ENCODE measurements around the gene A2M. TPM values are rescaled to one million over a fixed set of nuclear protein-coding genes. Genes with fewer than 3 reads are reported as not detected.
A peak's percentile ranks its signal among the peaks of the same experiment; 100 is the strongest.

A2M gene
- total and polyA plus RNA-seq, 4 experiments from 2014 or later, result 3.0 to 3.2 (median 3.1) TPM; not detected in 1

DNA sequence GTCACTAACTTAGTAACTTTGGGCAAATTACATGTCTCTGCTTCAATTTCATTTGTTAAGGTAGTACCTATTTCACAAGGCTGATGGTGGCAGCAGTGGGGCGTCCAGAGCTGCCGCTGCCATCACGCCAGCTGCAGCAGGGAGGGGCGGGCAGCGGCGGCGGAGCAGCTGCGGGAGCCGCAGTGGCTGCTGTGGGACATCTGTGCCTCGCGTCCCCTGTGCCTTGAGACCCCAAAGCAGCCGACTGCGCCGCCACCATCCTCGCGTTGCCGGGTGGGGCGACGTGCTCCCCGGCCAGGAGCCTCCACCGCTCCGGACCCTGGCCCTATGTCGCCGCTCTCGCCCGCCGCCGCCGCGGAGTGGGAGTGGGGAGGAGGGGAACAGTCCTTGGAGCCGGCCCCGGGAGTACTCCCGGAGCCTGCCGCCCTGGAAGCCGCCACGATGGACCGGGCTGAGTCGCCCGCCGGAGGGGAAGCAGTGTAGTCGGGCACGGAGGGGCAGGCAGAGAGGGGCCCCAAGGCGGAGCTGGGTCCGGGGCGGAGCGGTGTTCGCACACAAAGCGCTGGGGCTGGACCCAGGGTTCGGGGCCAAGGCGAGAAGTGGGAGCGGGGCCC lies 51.4 kb downstream of the A2M start:
- CTCF ChIA-PET (ENCODE audit: partially characterized antibody), result interaction anchor here (0.5 to 1.9 kb wide), 19 partner anchors 8 to 407 kb away, joined by 3 to 14 read pairs (median 3); partner anchors contain the start of gene M6PR
- peak overlapping the region in 1 of 2 donors; percentile 40 for H3K4me3 ChIP-seq (ENCODE audit: low read length in 2 of 2)
- H3K4me1 Mint-ChIP-seq, result peaks cover 6 to 13% (median 8%) of the 10 kb centered on the region in 4 donors
- H3K36me3 ChIP-seq (ENCODE audit: insufficient read depth, low read length), result no peaks in the 10 kb centered on the region
- peak; percentile 36 to 47 (median 45) for DNase-seq
- no peaks in the 10 kb centered on the region for H3K27me3 Mint-ChIP-seq
- peak overlapping the region; percentile 15 for H3K27ac ChIP-seq (ENCODE audit: low read depth, low read length)
- H3K27me3 ChIP-seq (ENCODE audit: insufficient read depth, low read length), result no peaks in the 10 kb centered on the region
- peak overlapping the region in 4 of 7 donors; percentile 1 to 72 (median 18) for H3K27ac Mint-ChIP-seq
- H3K36me3 Mint-ChIP-seq, result peaks cover 0 to 38% of the 10 kb centered on the region in 2 donors
- intact Hi-C loops (cut with micrococcal nuclease), result no loop called here
- H3K4me3 Mint-ChIP-seq, result peak overlapping the region; percentile 71 to 87 (median 80)
- no peaks in the 10 kb centered on the region for H3K9me3 ChIP-seq (ENCODE audit: control insufficient read depth in 1 of 2, low read length in 2 of 2)
- POLR2A ChIA-PET (ENCODE audit: partially characterized antibody), result interaction anchor here (0.6 to 1.6 kb wide), 3 partner anchors 15 to 126 kb away, joined by 4 to 10 read pairs (median 4); partner anchors contain the start of gene M6PR
- H3K9me3 Mint-ChIP-seq, result no peaks in the 10 kb centered on the region
- H3K4me1 ChIP-seq (ENCODE audit: insufficient read depth, low read length), result peaks cover 8% of the 10 kb centered on the region

DNA sequence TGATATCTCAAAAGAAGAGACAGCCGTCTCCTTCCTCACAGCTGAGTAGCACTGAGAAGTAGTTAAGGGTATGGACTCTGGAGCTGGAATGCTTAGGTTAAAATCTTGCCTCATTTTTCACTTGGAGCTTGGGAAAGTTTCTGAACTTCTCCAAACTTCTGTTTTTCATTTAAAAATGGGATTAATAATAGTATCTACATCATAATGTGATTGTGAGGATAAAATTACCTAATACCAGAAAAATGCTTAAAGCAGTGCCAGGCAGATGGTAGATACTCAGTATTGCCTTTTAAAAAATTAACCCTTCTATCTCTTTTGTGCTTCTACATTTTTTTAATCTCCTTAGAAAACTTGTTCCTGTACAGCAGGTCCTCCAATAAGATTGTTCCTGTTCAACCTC lies 63.1 kb downstream of the A2M start:
- peak overlapping the region in 3 of 7 donors; percentile 22 to 71 (median 55) for H3K27ac Mint-ChIP-seq
- no peak overlapping the region for H3K27ac ChIP-seq (ENCODE audit: low read depth, low read length)
- intact Hi-C loops (cut with micrococcal nuclease), result no loop called here

DNA sequence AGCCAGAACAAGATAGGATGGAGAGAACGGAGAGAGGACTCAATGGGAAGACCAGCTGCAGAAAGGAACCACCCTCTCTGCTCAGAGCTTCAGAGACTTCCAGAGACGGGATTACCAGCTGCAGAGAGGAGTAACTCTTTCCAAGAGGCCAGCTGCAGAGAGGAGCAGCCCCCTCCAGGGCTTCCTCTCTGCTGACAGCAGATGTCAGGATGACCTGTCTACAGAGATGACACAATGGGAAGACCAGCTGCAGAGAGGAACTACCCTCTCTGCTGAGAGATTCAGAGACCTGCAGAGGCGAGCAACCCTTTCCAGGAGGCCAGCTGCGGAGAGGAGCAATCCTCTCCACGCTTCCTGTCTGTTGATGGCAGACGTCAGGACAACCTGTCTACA lies 64.6 kb downstream of the A2M start:
- Mint-ChIP-seq H3K27ac (peak overlapping the region in 1 of 7 donors; percentile 43), H3K4me3 (no peak overlapping the region), H3K27me3 (no peaks in the 10 kb centered on the region), H3K9me3 (peaks cover 0 to 2% (median 0%) of the 10 kb centered on the region in 8 donors), H3K36me3 (peaks cover 9 to 26% of the 10 kb centered on the region in 2 donors), H3K4me1 (peaks cover 15 to 37% (median 30%) of the 10 kb centered on the region in 4 donors)
- H3K27ac ChIP-seq (ENCODE audit: low read depth, low read length), result no peak overlapping the region
- ChIA-PET CTCF (ENCODE audit: partially characterized antibody) (interaction anchor here (0.6 to 12.5 kb wide), 13 partner anchors 13 to 1007 kb away, joined by 3 to 358 read pairs (median 30); partner anchors contain the start of genes M6PR and PHC1), POLR2A (ENCODE audit: partially characterized antibody) (interaction anchor here (6.9 kb wide), 1 partner anchor 101 kb away, joined by 122 read pairs; the partner anchor contains the start of gene M6PR)
- no peaks in the 10 kb centered on the region for H3K9me3 ChIP-seq (ENCODE audit: control insufficient read depth in 1 of 2, low read length in 2 of 2)
- intact Hi-C loops (cut with micrococcal nuclease), result no loop called here
- DNase-seq, result no peak
- no peaks in the 10 kb centered on the region for H3K36me3 ChIP-seq (ENCODE audit: insufficient read depth, low read length)
- H3K4me1 ChIP-seq (ENCODE audit: insufficient read depth, low read length), result peaks cover 21% of the 10 kb centered on the region
- H3K27me3 ChIP-seq (ENCODE audit: insufficient read depth, low read length), result no peaks in the 10 kb centered on the region
- no peak overlapping the region for H3K4me3 ChIP-seq (ENCODE audit: low read length in 2 of 2)

More for the DNA sequence above, 63.1 kb downstream of the A2M start:
- H3K4me3 ChIP-seq (ENCODE audit: low read length in 2 of 2), result no peak overlapping the region
- H3K9me3 Mint-ChIP-seq, result peaks cover 0 to 1% (median 0%) of the 10 kb centered on the region in 8 donors
- CTCF ChIA-PET (ENCODE audit: partially characterized antibody), result no interaction called here
- H3K4me1 Mint-ChIP-seq, result peaks cover 13 to 26% (median 20%) of the 10 kb centered on the region in 4 donors
- no peak for DNase-seq
- no peaks in the 10 kb centered on the region for H3K27me3 ChIP-seq (ENCODE audit: insufficient read depth, low read length)
- H3K4me3 Mint-ChIP-seq, result no peak overlapping the region
- peaks cover 6 to 30% of the 10 kb centered on the region in 2 donors for H3K36me3 Mint-ChIP-seq
- H3K4me1 ChIP-seq (ENCODE audit: insufficient read depth, low read length), result peaks cover 10% of the 10 kb centered on the region
- no peaks in the 10 kb centered on the region for H3K36me3 ChIP-seq (ENCODE audit: insufficient read depth, low read length)
- POLR2A ChIA-PET (ENCODE audit: partially characterized antibody), result interaction anchor here (0.6 kb wide), 1 partner anchor 1726 kb away, joined by 6 read pairs; no protein-coding TSS in a partner anchor
- H3K9me3 ChIP-seq (ENCODE audit: control insufficient read depth in 1 of 2, low read length in 2 of 2), result no peaks in the 10 kb centered on the region
- no peaks in the 10 kb centered on the region for H3K27me3 Mint-ChIP-seq

DNA sequence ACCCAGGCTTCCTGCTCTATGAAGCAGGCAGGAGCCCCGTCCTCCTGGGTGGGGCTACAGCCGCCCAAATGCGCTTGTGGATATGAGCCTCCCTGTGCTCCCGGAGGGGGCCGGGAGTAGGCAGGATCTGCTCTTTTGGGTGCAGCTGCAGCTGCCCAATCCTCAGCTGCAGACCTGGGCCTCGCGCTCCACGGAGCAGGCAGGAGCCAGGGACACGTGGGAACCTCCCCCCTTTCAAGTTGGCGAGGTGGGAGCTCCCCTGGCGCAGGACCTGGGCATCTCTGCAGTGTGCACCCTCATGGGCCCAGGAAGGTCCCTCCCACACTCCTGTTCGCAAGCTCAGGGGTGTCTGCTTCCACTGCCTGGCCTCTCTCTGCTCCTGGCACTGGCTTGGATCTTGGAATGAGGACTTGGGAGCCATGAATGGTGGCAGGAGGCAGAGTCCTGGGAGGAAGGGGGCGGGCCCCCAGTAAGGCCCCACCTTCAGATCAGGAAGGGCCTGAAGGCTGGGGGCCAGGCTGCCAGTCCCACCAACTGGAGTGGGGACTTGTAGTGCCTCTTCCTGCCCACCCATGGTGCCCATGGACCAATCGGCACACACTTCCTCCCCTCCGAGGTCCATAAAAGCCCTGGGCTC lies 65.1 kb downstream of the A2M start:
- Histone ChIP-seq H3K4me1 (ENCODE audit: insufficient read depth, low read length) (peaks cover 25% of the 10 kb centered on the region), H3K27me3 (ENCODE audit: insufficient read depth, low read length) (no peaks in the 10 kb centered on the region), H3K9me3 (ENCODE audit: control insufficient read depth in 1 of 2, low read length in 2 of 2) (no peaks in the 10 kb centered on the region), H3K4me3 (ENCODE audit: low read length in 2 of 2) (no peak overlapping the region), H3K27ac (ENCODE audit: low read depth, low read length) (no peak overlapping the region), H3K36me3 (ENCODE audit: insufficient read depth, low read length) (no peaks in the 10 kb centered on the region)
- Mint-ChIP-seq H3K4me1 (peaks cover 20 to 42% (median 34%) of the 10 kb centered on the region in 4 donors), H3K9me3 (peaks cover 0 to 5% (median under 1%) of the 10 kb centered on the region in 8 donors), H3K27ac (no peak overlapping the region), H3K36me3 (peaks cover 14 to 29% of the 10 kb centered on the region in 2 donors), H3K4me3 (no peak overlapping the region), H3K27me3 (no peaks in the 10 kb centered on the region)
- ChIA-PET CTCF (ENCODE audit: partially characterized antibody) (interaction anchor here (0.9 to 12.5 kb wide), 33 partner anchors 8 to 520 kb away, joined by 3 to 358 read pairs (median 7); partner anchors contain the start of genes CLEC4E, M6PR and PHC1), POLR2A (ENCODE audit: partially characterized antibody) (interaction anchor here (1.0 to 6.9 kb wide), 8 partner anchors 9 to 506 kb away, joined by 3 to 122 read pairs (median 4); partner anchors contain the start of gene M6PR)
- no peak for DNase-seq
- intact Hi-C loops (cut with micrococcal nuclease), result no loop called here

DNA sequence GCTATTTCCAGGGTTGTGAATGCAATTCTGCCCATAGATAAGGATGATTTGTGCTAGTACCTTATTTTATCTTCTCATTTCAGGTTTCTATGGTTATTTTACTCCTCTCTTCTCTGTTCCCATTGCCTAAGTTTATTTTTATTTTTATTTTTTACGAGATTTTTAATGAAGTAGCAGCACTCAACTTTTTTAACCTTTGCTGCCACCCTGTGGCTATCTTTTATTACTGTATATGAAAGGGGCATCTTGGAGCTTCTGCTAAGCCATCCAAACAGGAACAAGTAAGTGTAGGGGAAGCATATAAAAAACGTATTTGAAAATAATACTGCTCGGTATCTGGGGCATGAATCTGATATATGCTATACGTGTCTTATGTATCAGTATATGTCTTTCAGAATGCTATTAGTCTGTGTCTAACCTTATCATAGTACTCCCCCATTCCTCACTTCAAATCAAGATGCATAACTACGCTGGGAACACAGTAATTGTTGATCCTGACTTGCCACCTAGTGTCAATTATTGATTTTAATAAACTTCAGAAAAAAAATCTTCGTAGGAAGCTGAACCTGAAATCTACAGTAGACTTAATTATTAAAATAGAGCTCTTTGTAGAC lies 66.1 kb downstream of the A2M start:
- Mint-ChIP-seq H3K36me3 (peaks cover 21 to 30% of the 10 kb centered on the region in 2 donors), H3K4me1 (peaks cover 20 to 46% (median 35%) of the 10 kb centered on the region in 4 donors), H3K27me3 (no peaks in the 10 kb centered on the region), H3K4me3 (peak overlapping the region in 2 of 8 donors; percentile 26 to 55), H3K9me3 (peaks cover 0 to 8% (median 2%) of the 10 kb centered on the region in 8 donors), H3K27ac (peak overlapping the region; percentile 26 to 90 (median 51))
- H3K4me3 ChIP-seq (ENCODE audit: low read length in 2 of 2), result no peak overlapping the region
- peak; percentile 39 to 66 (median 60) for DNase-seq
- intact Hi-C loops (cut with micrococcal nuclease), result loop anchor here (1.0 kb wide), 6 partner anchors 10 to 505 kb away; no protein-coding TSS in a partner anchor
- H3K36me3 ChIP-seq (ENCODE audit: insufficient read depth, low read length), result no peaks in the 10 kb centered on the region
- CTCF ChIA-PET (ENCODE audit: partially characterized antibody), result interaction anchor here (0.5 to 12.5 kb wide), 48 partner anchors 7 to 519 kb away, joined by 3 to 358 read pairs (median 5); partner anchors contain the start of genes CLEC4E, M6PR and PHC1
- H3K4me1 ChIP-seq (ENCODE audit: insufficient read depth, low read length), result peaks cover 25% of the 10 kb centered on the region
- POLR2A ChIA-PET (ENCODE audit: partially characterized antibody), result interaction anchor here (0.9 to 6.9 kb wide), 13 partner anchors 8 to 505 kb away, joined by 3 to 122 read pairs (median 5); partner anchors contain the start of genes M6PR and PHC1
- no peaks in the 10 kb centered on the region for H3K27me3 ChIP-seq (ENCODE audit: insufficient read depth, low read length)
- no peak overlapping the region for H3K27ac ChIP-seq (ENCODE audit: low read depth, low read length)
- H3K9me3 ChIP-seq (ENCODE audit: control insufficient read depth in 1 of 2, low read length in 2 of 2), result no peaks in the 10 kb centered on the region

DNA sequence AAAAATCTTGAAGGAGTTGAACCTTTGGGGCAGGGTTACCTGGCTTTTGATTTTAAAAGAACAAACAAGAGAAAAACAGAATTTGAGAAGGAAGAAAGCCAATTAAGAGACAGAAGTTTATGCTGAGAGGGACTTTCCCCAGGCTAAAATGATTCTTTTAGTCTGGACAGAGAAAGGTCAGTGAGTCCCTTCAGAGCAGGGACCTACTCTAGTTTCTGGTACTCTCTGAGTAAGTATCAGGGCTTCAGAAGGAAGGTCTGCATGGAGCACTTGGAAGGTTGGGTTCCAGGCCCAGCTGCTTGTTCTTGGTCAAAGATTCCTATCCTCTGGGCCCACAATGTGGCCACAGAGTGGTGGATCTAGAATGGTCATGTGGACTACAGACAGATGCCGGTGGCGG lies 66.8 kb downstream of the A2M start:
- ChIA-PET CTCF (ENCODE audit: partially characterized antibody) (interaction anchor here (0.9 to 12.5 kb wide), 38 partner anchors 8 to 518 kb away, joined by 3 to 358 read pairs (median 6); partner anchors contain the start of genes CLEC4E, M6PR and PHC1), POLR2A (ENCODE audit: partially characterized antibody) (interaction anchor here (0.9 to 6.9 kb wide), 11 partner anchors 8 to 392 kb away, joined by 3 to 122 read pairs (median 5); partner anchors contain the start of genes M6PR and PHC1)
- Histone ChIP-seq H3K27ac (ENCODE audit: low read depth, low read length) (no peak overlapping the region), H3K36me3 (ENCODE audit: insufficient read depth, low read length) (no peaks in the 10 kb centered on the region), H3K9me3 (ENCODE audit: control insufficient read depth in 1 of 2, low read length in 2 of 2) (no peaks in the 10 kb centered on the region), H3K4me3 (ENCODE audit: low read length in 2 of 2) (no peak overlapping the region), H3K4me1 (ENCODE audit: insufficient read depth, low read length) (peaks cover 25% of the 10 kb centered on the region), H3K27me3 (ENCODE audit: insufficient read depth, low read length) (no peaks in the 10 kb centered on the region)
- no peak for DNase-seq
- H3K4me1 Mint-ChIP-seq, result peaks cover 20 to 48% (median 35%) of the 10 kb centered on the region in 4 donors
- H3K4me3 Mint-ChIP-seq, result no peak overlapping the region
- H3K36me3 Mint-ChIP-seq, result peaks cover 24 to 31% of the 10 kb centered on the region in 2 donors
- peaks cover 0 to 8% (median 2%) of the 10 kb centered on the region in 8 donors for H3K9me3 Mint-ChIP-seq
- intact Hi-C loops (cut with micrococcal nuclease), result loop anchor here (1.0 kb wide), 6 partner anchors 10 to 505 kb away; no protein-coding TSS in a partner anchor
- H3K27ac Mint-ChIP-seq, result peak overlapping the region; percentile 1 to 90 (median 72)
- no peaks in the 10 kb centered on the region for H3K27me3 Mint-ChIP-seq
